Breast epithelium (tissue), 3 donors: ENCODE data around the gene MZF1.

Experiments used
- CTCF ChIP-seq, 3 donors: fragments of 450-650 bp; IDR thresholded peaks; one replicate each; pipeline ENCODE4 v1.5.1; 2016 to 2017; ENCODE audit warnings: antibody characterized with exemption in 3 of 3, mild to moderate bottlenecking in 3 of 3, moderate library complexity in 3 of 3
- POLR2A ChIP-seq: fragments of 450-650 bp; IDR thresholded peaks from one replicate; pipeline ENCODE4 v1.6.1; 2016; ENCODE audit warnings: antibody characterized with exemption, mild to moderate bottlenecking, moderate library complexity
- POLR2AphosphoS5 ChIP-seq, 3 donors: sonication (generic); formaldehyde crosslinking; IDR thresholded peaks; one replicate each; pipeline ENCODE4 v1.6.1; 2017; ENCODE audit warnings: antibody characterized with exemption in 3 of 3

GRCh38 chr19:58561373-58562121 is 11.6 kb downstream of the MZF1 start:
- TF ChIP-seq POLR2AphosphoS5 (IDR thresholded peaks at IDR 0.05) (no peak), CTCF (IDR thresholded peaks at IDR 0.05) (no peak), POLR2A (no peak)
